ENCODE results near the gene TENM4. TPM values are rescaled to one million over a fixed set of nuclear protein-coding genes. Genes with fewer than 3 reads are reported as not detected.
A peak's percentile ranks its signal among the peaks of the same experiment; 100 is the strongest.

Gene TENM4
- total RNA-seq, 1 experiment from 2014 or later, result 25.0 TPM

DNA sequence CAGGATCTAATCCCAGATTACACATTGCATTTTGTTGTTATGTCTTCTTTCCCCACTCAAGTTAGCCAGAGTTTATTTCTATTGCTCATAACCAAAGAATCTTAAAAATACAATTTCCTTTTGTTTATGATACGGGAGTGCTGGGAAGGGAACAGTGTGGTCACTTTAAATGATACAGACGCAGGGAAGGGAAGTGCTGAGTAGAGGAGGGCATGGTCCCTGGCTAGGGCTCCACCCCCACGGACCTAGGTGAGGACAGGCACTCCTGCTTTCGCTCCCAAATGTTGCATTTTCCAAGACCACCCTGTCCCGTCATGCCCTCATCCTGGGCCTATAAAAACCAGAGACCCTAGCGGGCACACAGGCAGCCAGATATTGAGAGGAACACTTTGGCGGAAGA lies 835.5 kb downstream of the TENM4 start (continued):
- TF ChIP-seq, protein P1, sequence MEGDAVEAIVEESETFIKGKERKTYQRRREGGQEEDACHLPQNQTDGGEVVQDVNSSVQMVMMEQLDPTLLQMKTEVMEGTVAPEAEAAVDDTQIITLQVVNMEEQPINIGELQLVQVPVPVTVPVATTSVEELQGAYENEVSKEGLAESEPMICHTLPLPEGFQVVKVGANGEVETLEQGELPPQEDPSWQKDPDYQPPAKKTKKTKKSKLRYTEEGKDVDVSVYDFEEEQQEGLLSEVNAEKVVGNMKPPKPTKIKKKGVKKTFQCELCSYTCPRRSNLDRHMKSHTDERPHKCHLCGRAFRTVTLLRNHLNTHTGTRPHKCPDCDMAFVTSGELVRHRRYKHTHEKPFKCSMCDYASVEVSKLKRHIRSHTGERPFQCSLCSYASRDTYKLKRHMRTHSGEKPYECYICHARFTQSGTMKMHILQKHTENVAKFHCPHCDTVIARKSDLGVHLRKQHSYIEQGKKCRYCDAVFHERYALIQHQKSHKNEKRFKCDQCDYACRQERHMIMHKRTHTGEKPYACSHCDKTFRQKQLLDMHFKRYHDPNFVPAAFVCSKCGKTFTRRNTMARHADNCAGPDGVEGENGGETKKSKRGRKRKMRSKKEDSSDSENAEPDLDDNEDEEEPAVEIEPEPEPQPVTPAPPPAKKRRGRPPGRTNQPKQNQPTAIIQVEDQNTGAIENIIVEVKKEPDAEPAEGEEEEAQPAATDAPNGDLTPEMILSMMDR (IDR thresholded peaks at IDR 0.05), result no peak
- TF ChIP-seq, protein P2, sequence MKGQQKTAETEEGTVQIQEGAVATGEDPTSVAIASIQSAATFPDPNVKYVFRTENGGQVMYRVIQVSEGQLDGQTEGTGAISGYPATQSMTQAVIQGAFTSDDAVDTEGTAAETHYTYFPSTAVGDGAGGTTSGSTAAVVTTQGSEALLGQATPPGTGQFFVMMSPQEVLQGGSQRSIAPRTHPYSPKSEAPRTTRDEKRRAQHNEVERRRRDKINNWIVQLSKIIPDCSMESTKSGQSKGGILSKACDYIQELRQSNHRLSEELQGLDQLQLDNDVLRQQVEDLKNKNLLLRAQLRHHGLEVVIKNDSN (CRISPR knock-in tag; IDR thresholded peaks at IDR 0.05), result no peak
- TF ChIP-seq TP53 (CRISPR knock-in tag; IDR thresholded peaks at IDR 0.05), result no peak

DNA sequence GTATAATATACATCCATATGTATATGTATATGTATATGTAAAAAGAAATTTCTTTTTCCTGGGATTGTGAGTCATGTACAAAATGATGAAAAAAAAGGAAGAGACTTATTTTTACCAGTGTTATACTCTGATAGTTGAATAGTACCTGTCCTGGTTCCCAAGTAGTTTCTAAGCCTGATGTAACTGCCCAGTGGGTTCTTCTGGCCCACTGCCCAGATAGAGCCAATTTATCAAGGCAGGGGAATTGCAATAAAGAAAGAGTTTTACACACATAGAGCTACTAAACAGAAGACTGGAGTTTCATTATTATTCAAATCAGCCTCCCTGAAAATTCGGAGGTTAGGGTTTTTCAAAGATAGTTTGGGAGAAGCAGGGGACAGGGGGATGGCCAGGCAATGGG lies 837.0 kb downstream of the TENM4 start:
- Mint-ChIP-seq H3K27me3 (ENCODE audit: low read depth) (peaks cover 25% of the 10 kb centered on the region), H3K4me3 (no peak overlapping the region), H3K9me3 (peaks cover 17% of the 10 kb centered on the region), H3K4me1 (peaks cover 6% of the 10 kb centered on the region), H3K36me3 (no peaks in the 10 kb centered on the region; the same call in 1 of the 2 replicates), H3K27ac (no peak overlapping the region)
- ChIA-PET POLR2A (no interaction called here), CTCF (no interaction called here)
- no peak for ATAC-seq
- no peak for DNase-seq (ENCODE audit: low spot score)
- TF ChIP-seq TEAD1 (CRISPR knock-in tag; IDR thresholded peaks at IDR 0.05), result no peak
- TF ChIP-seq FOXP1 (CRISPR knock-in tag; IDR thresholded peaks at IDR 0.05; ENCODE audit: borderline replicate concordance), result no peak
- TF ChIP-seq NFYB (CRISPR knock-in tag; conservative IDR thresholded peaks at IDR 0.05; ENCODE audit: low read depth), result no peak

Small RNAs within 50 kb of the gene (microRNA-seq; reads per million reads assigned to microRNA genes)
- gene MIR5579 (ENCODE audit: borderline number of aligned reads) (not detected), gene MIR708 (ENCODE audit: borderline number of aligned reads) (1,121 reads per million, percentile 89 among the genes with 10 or more reads in this experiment)

Data from WTC11 (cell line).